HG02943 (cell line): ENCODE results near the gene LHFPL5.

Experiments used
- ATAC-seq: cut with Tn5 transposase; IDR thresholded peaks from one replicate; pipeline ENCODE4 v1.9.1; 2021; ENCODE audit warnings: mild to moderate bottlenecking, low read depth, moderate library complexity; ENCODE audit not compliant: unreplicated experiment

The LHFPL5 gene

GRCh38 chr6:35790683-35791082 lies 14.5 kb upstream of the LHFPL5 start:
- no peak for ATAC-seq

- ATAC-seq: no peak
Observed at GRCh38 chr6:35794536-35795452, 10.4 kb upstream of the LHFPL5 start.

- no peak for ATAC-seq
Observed at GRCh38 chr6:35795453-35796071, 9.6 kb upstream of the LHFPL5 start.

- ATAC-seq: no peak
Observed at GRCh38 chr6:35796236-35796635, 8.9 kb upstream of the LHFPL5 start.

- no peak for ATAC-seq
Observed at GRCh38 chr6:35797837-35798526, 7.2 kb upstream of the LHFPL5 start.

GRCh38 chr6:35798706-35799105 lies 6.4 kb upstream of the LHFPL5 start:
- no peak for ATAC-seq

GRCh38 chr6:35801148-35801547 lies 4.0 kb upstream of the LHFPL5 start:
- no peak for ATAC-seq

GRCh38 chr6:35808688-35809087 lies 3.5 kb downstream of the LHFPL5 start:
- ATAC-seq: no peak

- no peak for ATAC-seq
Observed at GRCh38 chr6:35809809-35810208, 4.7 kb downstream of the LHFPL5 start.

GRCh38 chr6:35810971-35811698 lies 6.0 kb downstream of the LHFPL5 start:
- no peak for ATAC-seq

GRCh38 chr6:35811699-35811995 lies 6.5 kb downstream of the LHFPL5 start:
- no peak for ATAC-seq

- no peak for ATAC-seq
Observed at GRCh38 chr6:35817515-35817914, 12.4 kb downstream of the LHFPL5 start.

GRCh38 chr6:35823601-35824000 lies 18.4 kb downstream of the LHFPL5 start:
- ATAC-seq: no peak

GRCh38 chr6:35824552-35825192 lies 19.5 kb downstream of the LHFPL5 start:
- ATAC-seq: no peak

GRCh38 chr6:35829306-35829705 lies 24.2 kb downstream of the LHFPL5 start:
- ATAC-seq: no peak

- no peak for ATAC-seq
Observed at GRCh38 chr6:35831257-35832007, 26.3 kb downstream of the LHFPL5 start.

- no peak for ATAC-seq
Observed at GRCh38 chr6:35833536-35833935, 28.4 kb downstream of the LHFPL5 start.

GRCh38 chr6:35839019-35839418 lies 33.9 kb downstream of the LHFPL5 start:
- ATAC-seq: no peak

GRCh38 chr6:35842381-35842780 lies 37.2 kb downstream of the LHFPL5 start:
- no peak for ATAC-seq

GRCh38 chr6:35844290-35844689 lies 39.1 kb downstream of the LHFPL5 start:
- no peak for ATAC-seq
